Mesenchymal stem cell (in vitro differentiated cells and primary cell): ENCODE data around the gene TIMM17A.
A peak's percentile ranks its signal among the peaks of the same experiment; 100 is the strongest.

Experiments used
- DNase-seq: peaks from one replicate; pipeline ENCODE4 v3.0.0-alpha.2; 2013
- H2AFZ ChIP-seq: one replicate; pipeline ENCODE4 v1.6.1; 2013; ENCODE audit warnings: low read depth, mild to moderate bottlenecking, control low read depth, inconsistent platforms, low read length, moderate library complexity
- H2AK5ac ChIP-seq: 2 replicates; pipeline ENCODE4 v1.6.1; 2013; ENCODE audit warnings: low read length, moderate library complexity, mild to moderate bottlenecking, inconsistent platforms; ENCODE audit not compliant: severe bottlenecking
- H2BK120ac ChIP-seq: one replicate; pipeline ENCODE4 v1.6.1; 2013; ENCODE audit warnings: low read depth, mild to moderate bottlenecking, inconsistent platforms, low read length, moderate library complexity
- H2BK12ac ChIP-seq, 2 experiments: one replicate each; pipeline ENCODE4 v1.6.1; 2013; ENCODE audit warnings: inconsistent platforms in 2 of 2, low read length in 2 of 2, mild to moderate bottlenecking in 2 of 2, moderate library complexity in 2 of 2, control low read depth in 1 of 2
- H2BK15ac ChIP-seq: one replicate; pipeline ENCODE4 v1.6.1; 2013; ENCODE audit warnings: mild to moderate bottlenecking, low read depth, inconsistent platforms; ENCODE audit not compliant: poor library complexity, severe bottlenecking
- H2BK5ac ChIP-seq: 2 replicates; pipeline ENCODE4 v1.6.1; 2013; ENCODE audit warnings: low read depth, mild to moderate bottlenecking, low read length, control low read depth, inconsistent platforms; ENCODE audit not compliant: poor library complexity, severe bottlenecking
- H3K14ac ChIP-seq, 2 experiments: one replicate each; pipeline ENCODE4 v1.6.1; 2013; ENCODE audit warnings: inconsistent platforms in 2 of 2, low read length in 2 of 2, control low read depth in 1 of 2, mild to moderate bottlenecking in 1 of 2, moderate library complexity in 1 of 2
- H3K18ac ChIP-seq, 2 experiments: one replicate each; pipeline ENCODE4 v1.6.1; 2013; ENCODE audit warnings: inconsistent platforms in 2 of 2, low read length in 2 of 2, control low read depth in 1 of 2, low read depth in 1 of 2, mild to moderate bottlenecking in 1 of 2
- H3K23ac ChIP-seq, 2 experiments: one replicate each; pipeline ENCODE4 v1.6.1; 2013; ENCODE audit warnings: inconsistent platforms in 2 of 2, low read length in 2 of 2, mild to moderate bottlenecking in 2 of 2, moderate library complexity in 2 of 2, control low read depth in 1 of 2
- H3K27ac ChIP-seq: 2 replicates; pipeline ENCODE4 v1.5.1; 2013; ENCODE audit warnings: mild to moderate bottlenecking, moderate library complexity, low read length, control low read depth, inconsistent platforms; ENCODE audit not compliant: poor library complexity, severe bottlenecking
- H3K27me3 ChIP-seq, 2 experiments: 2 replicates each; pipeline versions ENCODE4 v1.6.1 to v1.7.0; 2013; ENCODE audit warnings: low read length in 2 of 2, mild to moderate bottlenecking in 2 of 2, moderate library complexity in 2 of 2, control low read depth in 1 of 2, inconsistent platforms in 1 of 2; ENCODE audit not compliant: control insufficient read depth in 1 of 2, insufficient read depth in 1 of 2
- H3K36me3 ChIP-seq, 2 experiments: 2 replicates each; pipeline versions ENCODE4 v1.6.1 to v1.7.0; 2013; ENCODE audit warnings: low read length in 2 of 2, control low read depth in 1 of 2, inconsistent platforms in 1 of 2, low read depth in 1 of 2, mild to moderate bottlenecking in 1 of 2; ENCODE audit not compliant: insufficient read depth in 2 of 2, control insufficient read depth in 1 of 2
- H3K4ac ChIP-seq, 2 experiments: one replicate each; pipeline ENCODE4 v1.6.1; 2013; ENCODE audit warnings: inconsistent platforms in 2 of 2, low read length in 2 of 2, mild to moderate bottlenecking in 2 of 2, moderate library complexity in 2 of 2, control low read depth in 1 of 2, low read depth in 1 of 2
- H3K4me1 ChIP-seq: 2 replicates; pipeline ENCODE4 v1.6.1; 2013; ENCODE audit warnings: low read depth, low read length, control low read depth; ENCODE audit not compliant: control insufficient read depth, insufficient read depth
- H3K4me2 ChIP-seq: 2 replicates; pipeline ENCODE4 v1.6.1; 2013; ENCODE audit warnings: low read length, mild to moderate bottlenecking, inconsistent platforms; ENCODE audit not compliant: poor library complexity, severe bottlenecking
- H3K4me3 ChIP-seq, 2 experiments: 2 replicates each; pipeline versions ENCODE4 v1.5.1 to v1.7.0; 2013; ENCODE audit warnings: low read length in 2 of 2, mild to moderate bottlenecking in 2 of 2, control low read depth in 1 of 2, low read depth in 1 of 2; ENCODE audit not compliant: insufficient read depth in 1 of 2
- H3K79me1 ChIP-seq: replicated peaks from 2 replicates; pipeline ENCODE4 v1.6.1; 2013; ENCODE audit warnings: mild to moderate bottlenecking, control low read depth, low read length, inconsistent platforms; ENCODE audit not compliant: poor library complexity, severe bottlenecking
- H3K9ac ChIP-seq: 2 replicates; pipeline ENCODE4 v1.7.0; 2013; ENCODE audit warnings: mild to moderate bottlenecking, low read length, moderate library complexity
- H3K9me3 ChIP-seq: 2 replicates; pipeline ENCODE4 v1.7.0; 2013; ENCODE audit warnings: mild to moderate bottlenecking, low read length; ENCODE audit not compliant: control insufficient read depth
- H4K8ac ChIP-seq: one replicate; pipeline ENCODE4 v1.6.1; 2013; ENCODE audit warnings: inconsistent platforms, mild to moderate bottlenecking, low read length, moderate library complexity
- H4K91ac ChIP-seq: one replicate; pipeline ENCODE4 v1.6.1; 2013; ENCODE audit warnings: mild to moderate bottlenecking, low read length, inconsistent platforms
- WGBS: methylation state at CpG from one replicate; pipeline ENCODE4 v1.1.7; 2013; ENCODE audit warnings: mixed read lengths; 5-methylcytosine and 5-hydroxymethylcytosine counted together

The TIMM17A gene

GRCh38 chr1:202002507-202002906 lies 47.2 kb downstream of the TIMM17A start:
- Histone ChIP-seq H3K36me3 (peaks cover 56 to 81% of the 10 kb centered on the region in 2 experiments), H3K27me3 (no peaks in the 10 kb centered on the region), H3K4me2 (no peak overlapping the region), H3K4me3 (no peak overlapping the region), H3K18ac (no peak overlapping the region), H3K4me1 (peaks cover 11% of the 10 kb centered on the region), H3K14ac (no peak overlapping the region), H2AFZ (no peak overlapping the region), H4K8ac (no peak overlapping the region), H2BK120ac (no peak overlapping the region), H3K79me1 (peaks cover 4% of the 10 kb centered on the region), H3K4ac (no peak overlapping the region), H2BK5ac (no peak overlapping the region), H3K9me3 (no peaks in the 10 kb centered on the region), H3K27ac (no peak overlapping the region), H2BK12ac (no peak overlapping the region), H3K23ac (no peak overlapping the region), H2AK5ac (no peak overlapping the region), H4K91ac (no peak overlapping the region), H2BK15ac (no peak overlapping the region), H3K9ac (no peak overlapping the region)
- WGBS: 88% methylated on average over 5 of the region's 9 CpGs
- DNase-seq: no peak

GRCh38 chr1:202004711-202005110 lies 49.4 kb downstream of the TIMM17A start:
- Histone ChIP-seq H3K36me3 (peaks cover 48 to 72% of the 10 kb centered on the region in 2 experiments), H3K4me3 (no peak overlapping the region), H3K27me3 (no peaks in the 10 kb centered on the region), H3K4me1 (peaks cover 24% of the 10 kb centered on the region), H3K9ac (no peak overlapping the region), H2BK15ac (no peak overlapping the region), H2BK5ac (no peak overlapping the region), H3K27ac (no peak overlapping the region), H3K4me2 (no peak overlapping the region), H3K23ac (no peak overlapping the region), H3K9me3 (no peaks in the 10 kb centered on the region), H3K79me1 (peaks cover 5% of the 10 kb centered on the region), H4K8ac (no peak overlapping the region), H2AFZ (no peak overlapping the region), H2BK12ac (no peak overlapping the region), H2AK5ac (no peak overlapping the region), H3K4ac (no peak overlapping the region), H3K14ac (no peak overlapping the region), H4K91ac (no peak overlapping the region), H2BK120ac (no peak overlapping the region), H3K18ac (no peak overlapping the region)
- DNase-seq: no peak
- 87% methylated on average over 9 of the region's 9 CpGs for WGBS

GRCh38 chr1:202005958-202006357 lies 50.7 kb downstream of the TIMM17A start:
- Histone ChIP-seq H2BK15ac (no peak overlapping the region), H3K23ac (no peak overlapping the region), H4K8ac (no peak overlapping the region), H3K14ac (no peak overlapping the region), H3K36me3 (peaks cover 42 to 59% of the 10 kb centered on the region in 2 experiments), H2BK5ac (no peak overlapping the region), H2AK5ac (no peak overlapping the region), H3K27me3 (no peaks in the 10 kb centered on the region), H4K91ac (no peak overlapping the region), H2BK120ac (no peak overlapping the region), H3K4me3 (no peak overlapping the region), H3K18ac (no peak overlapping the region), H3K79me1 (peaks cover 5% of the 10 kb centered on the region), H3K4me2 (no peak overlapping the region), H3K9me3 (no peaks in the 10 kb centered on the region), H2AFZ (no peak overlapping the region), H3K9ac (no peak overlapping the region), H3K4ac (no peak overlapping the region), H3K4me1 (peaks cover 31% of the 10 kb centered on the region), H3K27ac (no peak overlapping the region), H2BK12ac (no peak overlapping the region)
- peak; percentile 45 for DNase-seq
- 89% methylated on average over 1 of the region's 2 CpGs for WGBS

- WGBS: 70% methylated on average over 6 of the region's 8 CpGs
Observed at GRCh38 chr1:202007304-202007703, 52.0 kb downstream of the TIMM17A start.

More at GRCh38 chr1:202007304-202007703, 52.0 kb downstream of the TIMM17A start:
- no peak overlapping the region for H4K91ac ChIP-seq
- no peak overlapping the region for H3K27ac ChIP-seq
- no peak overlapping the region for H3K14ac ChIP-seq
- no peak overlapping the region for H2BK15ac ChIP-seq
- H3K4me1 ChIP-seq: peaks cover 42% of the 10 kb centered on the region
- H3K9me3 ChIP-seq: no peaks in the 10 kb centered on the region
- H2AFZ ChIP-seq: no peak overlapping the region
- peak overlapping the region; percentile 71 for H2AK5ac ChIP-seq
- H2BK12ac ChIP-seq: peak overlapping the region in 1 of 2 experiments; percentile 32
- no peak overlapping the region for H3K23ac ChIP-seq
- no peak overlapping the region for H4K8ac ChIP-seq
- H3K27me3 ChIP-seq: peaks cover 0 to 4% of the 10 kb centered on the region in 2 experiments
- peaks cover 2% of the 10 kb centered on the region for H3K79me1 ChIP-seq
- no peak overlapping the region for H2BK5ac ChIP-seq
- DNase-seq: no peak
- peaks cover 38 to 49% of the 10 kb centered on the region in 2 experiments for H3K36me3 ChIP-seq
- no peak overlapping the region for H3K18ac ChIP-seq
- no peak overlapping the region for H3K4me2 ChIP-seq
- no peak overlapping the region for H3K9ac ChIP-seq
- no peak overlapping the region for H2BK120ac ChIP-seq
- no peak overlapping the region for H3K4ac ChIP-seq
- H3K4me3 ChIP-seq: no peak overlapping the region
